Osteoblast (primary cell): ENCODE data around the gene TCERG1L. TPM values are rescaled to one million over a fixed set of nuclear protein-coding genes. Genes with fewer than 3 reads are reported as not detected.

ENCODE experiments used
- DNase-seq: peaks from one replicate; pipeline ENCODE4 v3.0.0; 2011; ENCODE audit warnings: low spot score, mixed read lengths; ENCODE audit not compliant: insufficient read length; ENCODE audit errors: missing footprints
- H2AFZ ChIP-seq: 2 replicates; pipeline ENCODE4 v1.6.0; 2011; ENCODE audit warnings: mild to moderate bottlenecking, low read length
- H3K27ac ChIP-seq: 2 replicates; pipeline ENCODE4 v1.5.1; 2011; ENCODE audit warnings: mild to moderate bottlenecking, low read depth, low read length, moderate library complexity
- H3K27me3 ChIP-seq: 2 replicates; pipeline ENCODE4 v1.6.0; 2012; ENCODE audit warnings: mild to moderate bottlenecking, control low read depth, inconsistent platforms, low read length, moderate library complexity; ENCODE audit not compliant: insufficient read depth
- H3K36me3 ChIP-seq: 2 replicates; pipeline ENCODE4 v1.5.1; 2011; ENCODE audit warnings: mild to moderate bottlenecking, low read length, control low read depth, moderate library complexity; ENCODE audit not compliant: insufficient read depth
- H3K4me1 ChIP-seq: 2 replicates; pipeline ENCODE4 v1.5.1; 2011; ENCODE audit warnings: mild to moderate bottlenecking, low read length, control low read depth, moderate library complexity; ENCODE audit not compliant: insufficient read depth
- H3K4me2 ChIP-seq: 2 replicates; pipeline ENCODE4 v1.6.0; 2011; ENCODE audit warnings: mild to moderate bottlenecking, low read length; ENCODE audit not compliant: insufficient read depth
- H3K4me3 ChIP-seq: fragments of 200-600 bp; sonication (generic); 3 replicates; pipeline ENCODE4 v1.5.1; 2012; ENCODE audit warnings: mild to moderate bottlenecking, low read length, inconsistent platforms; ENCODE audit not compliant: insufficient read depth
- H3K79me2 ChIP-seq: 2 replicates; pipeline ENCODE4 v1.6.0; 2012; ENCODE audit warnings: mild to moderate bottlenecking, low read length, control low read depth, inconsistent platforms; ENCODE audit not compliant: insufficient read depth
- H3K9me3 ChIP-seq: 2 replicates; pipeline ENCODE4 v1.5.1; 2011; ENCODE audit warnings: low read depth, low read length, control low read depth
- H4K20me1 ChIP-seq: 2 replicates; pipeline ENCODE4 v1.6.0; 2012; ENCODE audit warnings: mild to moderate bottlenecking, low read length, control low read depth; ENCODE audit not compliant: insufficient read depth
- total RNA-seq: library from RNA; depleted of rRNA; stranded (reverse); fragments of >200 nt; gene quantifications from 2 replicates; pipeline ENCODE4 v1.2.3, GENCODE V29; 2012
- TF ChIP-seq, protein P1 (sequence below): IDR thresholded peaks from 2 replicates; pipeline ENCODE4 v1.5.1; 2011; ENCODE audit warnings: mild to moderate bottlenecking, low read depth, low read length, moderate library complexity; ENCODE audit errors: extremely low read depth

Gene TCERG1L
- total RNA-seq, 1 donor, result under 0.01 TPM

DNA sequence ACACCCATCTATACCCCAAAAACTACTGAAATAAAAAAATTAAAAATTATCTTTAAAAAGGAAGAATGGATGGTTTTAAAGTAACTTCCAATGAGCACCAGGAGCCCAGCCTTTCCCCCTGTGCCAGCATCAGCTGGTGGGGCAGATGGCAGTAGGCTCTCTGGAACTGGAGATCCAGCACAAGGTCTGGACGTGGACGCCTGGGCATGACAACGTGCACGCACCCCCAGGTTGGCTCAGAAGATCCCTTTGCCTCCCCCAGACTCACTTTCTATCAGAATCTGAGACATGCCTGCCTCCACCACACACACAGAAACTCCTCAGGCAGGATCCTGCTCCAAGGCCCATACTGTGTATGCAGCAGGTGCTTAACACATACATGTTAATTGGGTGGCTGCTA is 35.8 kb downstream of the TCERG1L start:
- Histone ChIP-seq H3K27ac (no peak overlapping the region), H3K4me2 (no peak overlapping the region), H3K4me3 (no peak overlapping the region), H2AFZ (no peak overlapping the region), H4K20me1 (no peaks in the 10 kb centered on the region), H3K79me2 (no peaks in the 10 kb centered on the region), H3K9me3 (no peaks in the 10 kb centered on the region), H3K4me1 (no peaks in the 10 kb centered on the region), H3K27me3 (no peaks in the 10 kb centered on the region), H3K36me3 (no peaks in the 10 kb centered on the region)
- no peak for DNase-seq
- TF ChIP-seq, protein P1, sequence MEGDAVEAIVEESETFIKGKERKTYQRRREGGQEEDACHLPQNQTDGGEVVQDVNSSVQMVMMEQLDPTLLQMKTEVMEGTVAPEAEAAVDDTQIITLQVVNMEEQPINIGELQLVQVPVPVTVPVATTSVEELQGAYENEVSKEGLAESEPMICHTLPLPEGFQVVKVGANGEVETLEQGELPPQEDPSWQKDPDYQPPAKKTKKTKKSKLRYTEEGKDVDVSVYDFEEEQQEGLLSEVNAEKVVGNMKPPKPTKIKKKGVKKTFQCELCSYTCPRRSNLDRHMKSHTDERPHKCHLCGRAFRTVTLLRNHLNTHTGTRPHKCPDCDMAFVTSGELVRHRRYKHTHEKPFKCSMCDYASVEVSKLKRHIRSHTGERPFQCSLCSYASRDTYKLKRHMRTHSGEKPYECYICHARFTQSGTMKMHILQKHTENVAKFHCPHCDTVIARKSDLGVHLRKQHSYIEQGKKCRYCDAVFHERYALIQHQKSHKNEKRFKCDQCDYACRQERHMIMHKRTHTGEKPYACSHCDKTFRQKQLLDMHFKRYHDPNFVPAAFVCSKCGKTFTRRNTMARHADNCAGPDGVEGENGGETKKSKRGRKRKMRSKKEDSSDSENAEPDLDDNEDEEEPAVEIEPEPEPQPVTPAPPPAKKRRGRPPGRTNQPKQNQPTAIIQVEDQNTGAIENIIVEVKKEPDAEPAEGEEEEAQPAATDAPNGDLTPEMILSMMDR, result no peak

DNA sequence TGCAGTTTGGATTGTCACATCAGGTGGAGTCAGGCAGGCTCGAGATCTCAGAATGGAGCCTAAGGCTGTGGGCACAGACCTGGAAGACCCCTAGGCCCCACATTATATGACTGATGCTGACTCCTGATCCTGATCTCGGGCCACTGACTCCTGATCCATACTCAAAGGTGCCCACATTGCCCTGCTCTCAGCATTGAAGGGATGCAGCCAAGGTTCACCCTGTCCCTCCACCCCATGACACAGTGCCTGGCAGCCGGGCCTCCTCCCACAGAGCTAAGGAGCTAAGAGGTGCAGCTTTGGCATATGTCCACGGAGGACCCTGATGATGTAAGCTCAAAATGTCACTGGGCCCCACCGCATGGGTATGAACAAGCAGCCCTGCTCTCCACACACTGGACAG is 36.6 kb downstream of the TCERG1L start:
- H3K36me3 ChIP-seq, result no peaks in the 10 kb centered on the region
- H3K4me2 ChIP-seq, result no peak overlapping the region
- DNase-seq, result no peak
- no peaks in the 10 kb centered on the region for H4K20me1 ChIP-seq
- no peaks in the 10 kb centered on the region for H3K9me3 ChIP-seq
- no peaks in the 10 kb centered on the region for H3K79me2 ChIP-seq
- no peak overlapping the region for H2AFZ ChIP-seq
- TF ChIP-seq, protein P1, result no peak
- H3K4me1 ChIP-seq, result no peaks in the 10 kb centered on the region
- H3K27ac ChIP-seq, result no peak overlapping the region
- H3K4me3 ChIP-seq, result no peak overlapping the region
- H3K27me3 ChIP-seq, result no peaks in the 10 kb centered on the region

DNA sequence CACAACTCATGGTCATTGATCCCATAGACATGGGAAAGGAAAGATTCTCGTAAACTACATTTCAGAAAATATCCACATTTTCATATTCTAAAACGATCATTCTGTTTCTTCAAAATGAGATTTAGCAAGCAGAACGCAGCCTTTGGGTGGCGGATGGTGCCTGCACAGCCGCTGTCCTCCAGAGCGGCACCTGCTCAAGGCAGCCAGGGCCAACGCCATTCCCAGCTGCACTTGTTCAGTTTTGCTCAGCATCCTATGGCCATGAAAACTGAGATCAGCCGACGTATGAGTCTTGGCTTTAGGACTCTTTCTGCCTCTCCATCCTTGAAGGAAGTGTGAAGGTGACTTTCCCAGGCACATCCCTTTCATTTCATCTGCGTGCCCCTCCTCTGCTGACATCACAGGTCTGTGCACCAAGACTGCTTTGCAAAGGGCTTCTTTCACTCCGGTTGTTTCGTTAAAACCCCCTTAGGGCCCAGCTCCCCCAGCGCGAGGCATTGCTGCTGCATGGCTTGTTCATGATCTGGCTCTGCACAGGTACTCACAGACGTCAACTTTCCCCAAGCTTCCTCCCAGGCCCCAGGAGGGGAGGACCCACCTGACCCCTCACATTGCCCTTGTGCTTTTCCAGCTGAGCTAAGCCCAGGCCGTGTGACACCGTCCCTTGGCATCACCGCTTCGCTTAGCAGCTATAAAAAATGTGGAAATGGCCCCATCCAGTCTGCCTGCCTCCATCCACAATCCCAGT is 37.2 kb downstream of the TCERG1L start:
- Histone ChIP-seq H3K4me3 (no peak overlapping the region), H4K20me1 (no peaks in the 10 kb centered on the region), H3K4me2 (no peak overlapping the region), H2AFZ (no peak overlapping the region), H3K9me3 (no peaks in the 10 kb centered on the region), H3K4me1 (no peaks in the 10 kb centered on the region), H3K27ac (no peak overlapping the region), H3K27me3 (no peaks in the 10 kb centered on the region), H3K79me2 (no peaks in the 10 kb centered on the region), H3K36me3 (no peaks in the 10 kb centered on the region)
- TF ChIP-seq, protein P1, result no peak
- no peak for DNase-seq

DNA sequence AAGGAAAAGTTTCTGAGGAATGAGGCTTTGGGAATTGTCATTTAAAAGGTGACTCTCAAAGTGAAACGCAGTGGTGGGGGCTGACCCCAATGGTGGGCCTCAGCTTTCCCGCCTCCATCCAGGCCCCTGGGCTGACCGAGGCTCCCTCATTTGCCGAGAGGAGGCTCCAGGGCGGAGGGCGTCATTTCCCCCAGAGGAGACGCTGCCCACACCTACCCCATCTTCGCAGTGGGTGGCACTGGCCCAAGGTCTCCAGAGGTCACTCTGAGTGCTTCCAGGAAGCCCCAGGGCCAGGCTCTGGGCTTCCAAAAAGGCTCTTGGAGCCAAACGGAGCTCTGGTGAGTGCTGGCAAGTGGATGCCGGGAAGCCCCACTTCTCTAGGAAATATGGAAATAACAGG is 38.0 kb downstream of the TCERG1L start:
- Histone ChIP-seq H3K79me2 (no peaks in the 10 kb centered on the region), H3K27ac (no peak overlapping the region), H3K4me1 (no peaks in the 10 kb centered on the region), H3K4me3 (no peak overlapping the region), H3K4me2 (no peak overlapping the region), H3K27me3 (no peaks in the 10 kb centered on the region), H3K36me3 (no peaks in the 10 kb centered on the region), H3K9me3 (no peaks in the 10 kb centered on the region), H4K20me1 (no peaks in the 10 kb centered on the region), H2AFZ (no peak overlapping the region)
- no peak for DNase-seq
- TF ChIP-seq, protein P1, result no peak
